Transverse colon (tissue), 4 donors: ENCODE data around the gene NMD3. TPM values are rescaled to one million over a fixed set of nuclear protein-coding genes. Genes with fewer than 3 reads are reported as not detected.

ENCODE experiments used
- DNase-seq: peaks from one replicate; pipeline ENCODE4 v3.0.0-alpha.2; 2019
- H3K27ac ChIP-seq, 4 donors: fragments of 200-600 bp; sonication (generic); 2 replicates each; pipeline ENCODE4 v1.5.1; 2016 to 2018; ENCODE audit warnings: inconsistent platforms in 4 of 4
- H3K27me3 ChIP-seq: fragments of 200-600 bp; sonication (generic); 2 replicates; pipeline ENCODE4 v1.5.1; 2017; ENCODE audit warnings: inconsistent platforms
- H3K36me3 ChIP-seq, 4 donors: fragments of 200-600 bp; sonication (generic); 2 replicates each; pipeline ENCODE4 v1.5.1; 2017 to 2019; ENCODE audit warnings: inconsistent platforms in 4 of 4
- H3K4me1 ChIP-seq, 4 donors: fragments of 200-600 bp; sonication (generic); 2 replicates each; pipeline ENCODE4 v1.5.1; 2017 to 2020; ENCODE audit warnings: inconsistent platforms in 4 of 4
- H3K4me3 ChIP-seq, 4 donors: fragments of 200-600 bp; sonication (generic); 1 replicate in 1 of 4; 2 replicates in 3 of 4; pipeline versions ENCODE4 v1.5.1 to v1.6.1; 2017 to 2019; ENCODE audit warnings: inconsistent platforms in 4 of 4
- H3K9me3 ChIP-seq, 2 donors: fragments of 200-600 bp; sonication (generic); 2 replicates each; pipeline ENCODE4 v1.5.1; 2017 to 2019; ENCODE audit warnings: inconsistent platforms in 2 of 2
- EP300 ChIP-seq: sonication (generic); formaldehyde crosslinking; IDR thresholded peaks from one replicate; pipeline ENCODE4 v1.6.1; 2017; ENCODE audit warnings: antibody characterized with exemption, low read depth
- POLR2A ChIP-seq: fragments of 450-650 bp; IDR thresholded peaks from one replicate; pipeline ENCODE4 v1.6.1; 2016; ENCODE audit warnings: antibody characterized with exemption, mild to moderate bottlenecking, moderate library complexity
- POLR2AphosphoS5 ChIP-seq, 3 donors: sonication (generic); formaldehyde crosslinking; IDR thresholded peaks; one replicate each; pipeline ENCODE4 v1.6.1; 2016; ENCODE audit warnings: antibody characterized with exemption in 3 of 3
- WGBS, 2 donors: methylation state at CpG; one replicate each; pipeline ENCODE4 v1.1.5; 2018; ENCODE audit warnings: low coverage in 1 of 2; 5-methylcytosine and 5-hydroxymethylcytosine counted together
- in situ Hi-C, 4 donors: fragments of 200-750 bp; cut with MboI; loops; one replicate each; pipeline versions ENCODE4 v1.15.0 to v1.15.1; 2017; ENCODE audit warnings: low sequenced_read_pairs in 3 of 4, low pct_ligation_motif_present in 1 of 4, low pct_unique_long_range_greater_than_20kb in 1 of 4
- intact Hi-C: fragments of 100-400 bp; cut with DNase I; formaldehyde crosslinking; loops from one replicate; pipeline ENCODE4 v1.15.1; 2023; ENCODE audit warnings: low total_unique reads
- total RNA-seq, 4 donors: library from RNA; depleted of rRNA; stranded (reverse); fragments of >200 nt; gene quantifications; one replicate each; pipeline ENCODE4 v1.1.0, GENCODE V29; 2016
- TF ChIP-seq, protein P1 (sequence below), 5 experiments: fragments of 200-600 bp in 3 of 5; fragments of 450-650 bp in 2 of 5; sonication (generic) in 3 of 5; IDR thresholded peaks; 1 replicate in 2 of 5; 2 replicates in 3 of 5; pipeline ENCODE4 v1.5.1; 2016 to 2017; ENCODE audit warnings: antibody characterized with exemption in 5 of 5, inconsistent platforms in 3 of 5, mild to moderate bottlenecking in 2 of 5, moderate library complexity in 1 of 5

The NMD3 gene
- total RNA-seq, 4 donors from 2014 or later: 7.5 to 37.3 (median 21.8) TPM

GRCh38 chr3:161270991-161271390 lies 49.9 kb downstream of the NMD3 start:
- in situ Hi-C loops (loop anchor here (5.0 to 10.0 kb wide), 3 partner anchors 144 to 154 kb away; no protein-coding TSS in a partner anchor), intact Hi-C loops (loop anchor here (10.0 kb wide), 1 partner anchor 144 kb away; no protein-coding TSS in a partner anchor)
- Histone ChIP-seq H3K27me3 (no peaks in the 10 kb centered on the region), H3K4me3 (no peak overlapping the region), H3K27ac (no peak overlapping the region), H3K4me1 (peaks cover 0 to 8% (median 2%) of the 10 kb centered on the region in 4 donors), H3K9me3 (no peaks in the 10 kb centered on the region), H3K36me3 (no peaks in the 10 kb centered on the region)
- DNase-seq: no peak
- WGBS, 2 donors: 90 to 96% methylated on average over 3 to 4 of the region's 4 CpGs
- TF ChIP-seq, protein P1, sequence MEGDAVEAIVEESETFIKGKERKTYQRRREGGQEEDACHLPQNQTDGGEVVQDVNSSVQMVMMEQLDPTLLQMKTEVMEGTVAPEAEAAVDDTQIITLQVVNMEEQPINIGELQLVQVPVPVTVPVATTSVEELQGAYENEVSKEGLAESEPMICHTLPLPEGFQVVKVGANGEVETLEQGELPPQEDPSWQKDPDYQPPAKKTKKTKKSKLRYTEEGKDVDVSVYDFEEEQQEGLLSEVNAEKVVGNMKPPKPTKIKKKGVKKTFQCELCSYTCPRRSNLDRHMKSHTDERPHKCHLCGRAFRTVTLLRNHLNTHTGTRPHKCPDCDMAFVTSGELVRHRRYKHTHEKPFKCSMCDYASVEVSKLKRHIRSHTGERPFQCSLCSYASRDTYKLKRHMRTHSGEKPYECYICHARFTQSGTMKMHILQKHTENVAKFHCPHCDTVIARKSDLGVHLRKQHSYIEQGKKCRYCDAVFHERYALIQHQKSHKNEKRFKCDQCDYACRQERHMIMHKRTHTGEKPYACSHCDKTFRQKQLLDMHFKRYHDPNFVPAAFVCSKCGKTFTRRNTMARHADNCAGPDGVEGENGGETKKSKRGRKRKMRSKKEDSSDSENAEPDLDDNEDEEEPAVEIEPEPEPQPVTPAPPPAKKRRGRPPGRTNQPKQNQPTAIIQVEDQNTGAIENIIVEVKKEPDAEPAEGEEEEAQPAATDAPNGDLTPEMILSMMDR (IDR thresholded peaks at IDR 0.05): no peak
- TF ChIP-seq POLR2AphosphoS5 (IDR thresholded peaks at IDR 0.05) (no peak), EP300 (no peak), POLR2A (no peak)

DNA sequence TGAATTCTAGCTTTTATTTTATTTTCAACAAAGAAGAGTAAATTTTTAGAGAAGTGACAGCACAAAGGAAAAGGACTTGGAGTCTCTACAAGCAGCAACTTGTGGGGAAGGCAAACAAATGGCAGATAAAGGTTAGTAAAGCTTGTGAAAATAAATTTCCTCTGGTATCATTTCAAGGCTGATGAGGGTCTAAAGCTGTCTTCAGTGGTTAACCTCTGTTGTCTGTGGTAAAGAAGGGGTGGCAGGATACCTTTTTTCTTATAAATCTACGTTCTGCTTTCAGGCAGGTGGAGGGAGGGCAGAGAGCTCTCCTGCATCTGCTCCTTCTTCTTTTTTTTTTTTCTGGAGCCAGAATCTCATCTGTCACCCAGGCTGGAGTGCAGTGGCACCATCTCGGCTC lies 50.5 kb downstream of the NMD3 start:
- Histone ChIP-seq H3K27me3 (no peaks in the 10 kb centered on the region), H3K4me1 (peaks cover 0 to 8% (median under 1%) of the 10 kb centered on the region in 4 donors), H3K4me3 (no peak overlapping the region), H3K27ac (no peak overlapping the region), H3K36me3 (no peaks in the 10 kb centered on the region), H3K9me3 (no peaks in the 10 kb centered on the region)
- TF ChIP-seq POLR2A (no peak), EP300 (no peak), POLR2AphosphoS5 (IDR thresholded peaks at IDR 0.05) (no peak)
- TF ChIP-seq, protein P1 (IDR thresholded peaks at IDR 0.05): no peak
- no peak for DNase-seq
- intact Hi-C loops: loop anchor here (10.0 kb wide), 1 partner anchor 143 kb away; no protein-coding TSS in a partner anchor
- WGBS, 2 donors: 30% methylated on average over 2 of the region's 2 CpGs; no CpG with 5 or more reads in 1 of the 2 donors
- in situ Hi-C loops: loop anchor here (5.0 to 10.0 kb wide), 3 partner anchors 143 to 153 kb away; no protein-coding TSS in a partner anchor

- intact Hi-C loops (loop anchor here (10.0 kb wide), 1 partner anchor 142 kb away; no protein-coding TSS in a partner anchor), in situ Hi-C loops (loop anchor here (5.0 to 10.0 kb wide), 3 partner anchors 142 to 152 kb away; no protein-coding TSS in a partner anchor)
- Histone ChIP-seq H3K36me3 (no peaks in the 10 kb centered on the region), H3K27ac (no peak overlapping the region), H3K4me1 (peaks cover 0 to 8% (median 0%) of the 10 kb centered on the region in 4 donors), H3K9me3 (no peaks in the 10 kb centered on the region), H3K27me3 (no peaks in the 10 kb centered on the region), H3K4me3 (no peak overlapping the region)
- DNase-seq: no peak
- 66 to 81% methylated on average over 2 of the region's 2 CpGs for WGBS, 2 donors
- TF ChIP-seq POLR2AphosphoS5 (IDR thresholded peaks at IDR 0.05): no peak
- TF ChIP-seq, protein P1 (IDR thresholded peaks at IDR 0.05): no peak
- TF ChIP-seq EP300: no peak
- TF ChIP-seq POLR2A: no peak
Measured at GRCh38 chr3:161272524-161272923, 51.4 kb downstream of the NMD3 start.

DNA sequence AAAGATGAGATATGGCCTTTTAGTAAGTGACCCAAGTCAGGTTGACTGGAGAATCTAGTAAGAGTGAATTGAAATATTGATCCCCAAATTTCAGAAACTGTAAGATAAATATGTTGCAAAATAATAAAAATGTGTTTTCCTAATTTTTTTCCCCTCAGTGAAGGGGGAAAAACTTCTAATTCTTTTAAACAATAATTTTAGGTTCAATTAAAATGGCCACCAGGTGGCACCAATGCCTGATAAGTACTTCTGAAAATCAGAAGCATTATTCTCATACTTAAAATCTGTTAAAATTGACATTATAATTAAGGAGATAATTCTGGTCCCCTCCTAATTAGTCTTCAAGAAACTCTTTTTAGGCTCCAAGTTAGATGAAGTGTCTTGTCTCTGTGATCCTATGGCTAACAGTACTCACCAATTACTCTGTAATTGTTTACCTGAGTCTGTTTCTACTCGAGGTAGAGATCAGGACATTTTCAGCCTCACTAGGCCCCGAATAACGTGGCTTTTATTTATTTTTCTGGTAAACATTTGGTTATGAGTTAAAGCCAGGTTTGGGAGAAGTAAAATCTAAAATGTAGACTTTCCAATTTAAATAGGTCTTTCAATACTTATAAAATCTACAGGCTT lies 52.6 kb downstream of the NMD3 start:
- TF ChIP-seq POLR2A (no peak), POLR2AphosphoS5 (IDR thresholded peaks at IDR 0.05) (no peak), EP300 (no peak)
- TF ChIP-seq, protein P1 (IDR thresholded peaks at IDR 0.05): peak; percentile 49 to 72 (median 58)
- H3K36me3 ChIP-seq: no peaks in the 10 kb centered on the region
- DNase-seq: no peak
- intact Hi-C loops (loop anchor here (10.0 kb wide), 1 partner anchor 141 kb away; no protein-coding TSS in a partner anchor), in situ Hi-C loops (loop anchor here (5.0 to 10.0 kb wide), 3 partner anchors 141 to 151 kb away; no protein-coding TSS in a partner anchor)
- no peak overlapping the region for H3K4me3 ChIP-seq
- peaks cover 0 to 8% (median 0%) of the 10 kb centered on the region in 4 donors for H3K4me1 ChIP-seq
- peaks cover 5 to 8% of the 10 kb centered on the region in 2 donors for H3K9me3 ChIP-seq
- no peak overlapping the region for H3K27ac ChIP-seq
- no peaks in the 10 kb centered on the region for H3K27me3 ChIP-seq
- WGBS, 2 donors: 34 to 43% methylated on average over 3 of the region's 3 CpGs
